ENCODE data around the gene LAMTOR2.

The LAMTOR2 gene

GRCh38 chr1:156045076-156045475, 9.5 kb upstream of the LAMTOR2 start:
- Histone ChIP-seq H3K4me3 (ENCODE audit: insufficient read depth, low read length, poor library complexity, severe bottlenecking) (no peak overlapping the region), H3K9me3 (ENCODE audit: insufficient read depth, low read length) (no peaks in the 10 kb centered on the region), H3K79me2 (ENCODE audit: insufficient read depth, low read length) (no peaks in the 10 kb centered on the region), H2AFZ (ENCODE audit: low read depth, low read length, severe bottlenecking) (no peak overlapping the region), H3K9me2 (replicated peaks; ENCODE audit: insufficient read depth, low read length) (no peaks in the 10 kb centered on the region), H3K27ac (ENCODE audit: low read depth, low read length) (no peak overlapping the region), H3K36me3 (ENCODE audit: low read length) (peaks cover 2% of the 10 kb centered on the region; the same call in 1 of the 2 replicates), H3K4me2 (ENCODE audit: low read depth, low read length, poor library complexity, severe bottlenecking) (no peak overlapping the region), H4K20me1 (ENCODE audit: low read depth, low read length) (no peaks in the 10 kb centered on the region), H3K9ac (ENCODE audit: low read length) (no peak overlapping the region), H3K27me3 (ENCODE audit: low read length) (no peaks in the 10 kb centered on the region), H3F3A (ENCODE audit: insufficient read depth) (no peaks in the 10 kb centered on the region)
- TF ChIP-seq EZH2phosphoT487 (conservative IDR thresholded peaks at IDR 0.05; ENCODE audit: low read length) (no peak), CTCF (IDR thresholded peaks at IDR 0.05; ENCODE audit: insufficient read depth, low read length, poor library complexity, severe bottlenecking) (no peak)

GRCh38 chr1:156048663-156049258, 5.8 kb upstream of the LAMTOR2 start:
- no peaks in the 10 kb centered on the region for H3K27me3 ChIP-seq (ENCODE audit: low read length)
- no peak overlapping the region for H3K4me3 ChIP-seq (ENCODE audit: insufficient read depth, low read length, poor library complexity, severe bottlenecking)
- TF ChIP-seq CTCF (IDR thresholded peaks at IDR 0.05; ENCODE audit: insufficient read depth, low read length, poor library complexity, severe bottlenecking) (no peak), EZH2phosphoT487 (conservative IDR thresholded peaks at IDR 0.05; ENCODE audit: low read length) (no peak)
- no peaks in the 10 kb centered on the region for H3K9me3 ChIP-seq (ENCODE audit: insufficient read depth, low read length)
- no peak overlapping the region for H3K9ac ChIP-seq (ENCODE audit: low read length)
- H2AFZ ChIP-seq (ENCODE audit: low read depth, low read length, severe bottlenecking), result no peak overlapping the region
- no peaks in the 10 kb centered on the region for H3F3A ChIP-seq (ENCODE audit: insufficient read depth)
- H4K20me1 ChIP-seq (ENCODE audit: low read depth, low read length), result no peaks in the 10 kb centered on the region
- H3K9me2 ChIP-seq (replicated peaks; ENCODE audit: insufficient read depth, low read length), result no peaks in the 10 kb centered on the region
- no peak overlapping the region for H3K4me2 ChIP-seq (ENCODE audit: low read depth, low read length, poor library complexity, severe bottlenecking)
- peaks cover 2% of the 10 kb centered on the region; the same call in 1 of the 2 replicates for H3K36me3 ChIP-seq (ENCODE audit: low read length)
- H3K79me2 ChIP-seq (ENCODE audit: insufficient read depth, low read length), result peaks cover 9% of the 10 kb centered on the region
- no peak overlapping the region for H3K27ac ChIP-seq (ENCODE audit: low read depth, low read length)

DNA sequence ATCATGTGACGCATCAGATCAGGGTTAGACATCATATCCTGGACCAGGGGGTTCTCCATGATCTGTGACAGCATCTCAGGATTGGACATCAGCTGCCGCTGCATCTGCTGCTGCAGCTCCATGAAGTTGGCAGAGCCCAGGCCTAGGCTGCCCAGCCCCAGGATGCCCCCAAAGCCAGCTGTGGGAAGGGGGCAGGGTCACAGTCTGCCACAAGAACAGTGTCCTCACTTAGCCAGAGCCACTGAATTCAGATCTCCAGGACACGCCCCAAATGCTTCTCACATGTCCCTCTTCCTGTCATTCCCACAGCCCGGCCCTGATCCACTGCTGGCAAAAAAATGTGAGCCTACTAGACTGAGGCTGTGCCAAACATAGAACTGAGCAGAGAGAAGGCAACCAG, 4.2 kb upstream of the LAMTOR2 start:
- Histone ChIP-seq H2AFZ (ENCODE audit: low read depth, low read length, severe bottlenecking) (no peak overlapping the region), H3K27me3 (ENCODE audit: low read length) (no peaks in the 10 kb centered on the region), H3K4me2 (ENCODE audit: low read depth, low read length, poor library complexity, severe bottlenecking) (no peak overlapping the region), H3K9me2 (replicated peaks; ENCODE audit: insufficient read depth, low read length) (no peaks in the 10 kb centered on the region), H3K4me3 (ENCODE audit: insufficient read depth, low read length, poor library complexity, severe bottlenecking) (no peak overlapping the region), H3F3A (ENCODE audit: insufficient read depth) (peaks cover 5% of the 10 kb centered on the region), H3K9ac (ENCODE audit: low read length) (no peak overlapping the region), H4K20me1 (ENCODE audit: low read depth, low read length) (no peaks in the 10 kb centered on the region), H3K27ac (ENCODE audit: low read depth, low read length) (no peak overlapping the region), H3K79me2 (ENCODE audit: insufficient read depth, low read length) (peaks cover 11% of the 10 kb centered on the region), H3K36me3 (ENCODE audit: low read length) (peaks cover 2% of the 10 kb centered on the region; the same call in 1 of the 2 replicates), H3K9me3 (ENCODE audit: insufficient read depth, low read length) (no peaks in the 10 kb centered on the region)
- TF ChIP-seq EZH2phosphoT487 (conservative IDR thresholded peaks at IDR 0.05; ENCODE audit: low read length), result no peak
- TF ChIP-seq CTCF (IDR thresholded peaks at IDR 0.05; ENCODE audit: insufficient read depth, low read length, poor library complexity, severe bottlenecking), result no peak

Measured in SU-DHL-6 (cell line).